ENCODE measurements around the gene MUTYH.

DNA sequence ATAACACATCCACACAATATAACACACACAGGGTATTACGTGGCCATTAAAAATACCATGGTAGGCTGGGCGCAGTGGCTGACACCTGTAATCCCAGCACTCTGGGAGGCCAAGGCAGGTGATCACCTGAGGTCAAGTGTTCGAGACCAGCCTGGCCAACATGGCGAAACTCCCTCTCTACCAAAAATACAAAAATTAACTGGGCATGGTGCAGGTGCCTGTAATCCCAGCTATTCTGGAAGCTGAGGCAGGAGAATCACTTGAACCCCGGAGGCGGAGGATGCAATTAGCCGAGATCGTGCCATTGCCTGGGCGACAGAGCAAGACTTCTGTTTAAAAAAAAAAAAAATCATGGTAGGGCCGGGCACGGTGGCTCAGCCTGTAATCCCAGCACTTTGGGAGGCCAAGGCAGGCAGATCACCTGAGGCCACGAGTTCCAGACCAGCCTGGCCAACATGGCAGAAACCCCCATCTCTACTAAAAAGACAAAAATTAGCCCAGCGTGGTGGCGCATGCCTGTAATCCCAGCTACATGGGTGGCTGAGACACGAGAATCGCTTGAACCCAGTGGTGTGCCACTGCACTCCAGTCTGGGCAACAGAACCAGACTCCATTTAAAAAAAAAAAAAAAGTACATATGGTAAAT lies 37.6 kb downstream of the MUTYH start:
- TF ChIP-seq, protein P1, sequence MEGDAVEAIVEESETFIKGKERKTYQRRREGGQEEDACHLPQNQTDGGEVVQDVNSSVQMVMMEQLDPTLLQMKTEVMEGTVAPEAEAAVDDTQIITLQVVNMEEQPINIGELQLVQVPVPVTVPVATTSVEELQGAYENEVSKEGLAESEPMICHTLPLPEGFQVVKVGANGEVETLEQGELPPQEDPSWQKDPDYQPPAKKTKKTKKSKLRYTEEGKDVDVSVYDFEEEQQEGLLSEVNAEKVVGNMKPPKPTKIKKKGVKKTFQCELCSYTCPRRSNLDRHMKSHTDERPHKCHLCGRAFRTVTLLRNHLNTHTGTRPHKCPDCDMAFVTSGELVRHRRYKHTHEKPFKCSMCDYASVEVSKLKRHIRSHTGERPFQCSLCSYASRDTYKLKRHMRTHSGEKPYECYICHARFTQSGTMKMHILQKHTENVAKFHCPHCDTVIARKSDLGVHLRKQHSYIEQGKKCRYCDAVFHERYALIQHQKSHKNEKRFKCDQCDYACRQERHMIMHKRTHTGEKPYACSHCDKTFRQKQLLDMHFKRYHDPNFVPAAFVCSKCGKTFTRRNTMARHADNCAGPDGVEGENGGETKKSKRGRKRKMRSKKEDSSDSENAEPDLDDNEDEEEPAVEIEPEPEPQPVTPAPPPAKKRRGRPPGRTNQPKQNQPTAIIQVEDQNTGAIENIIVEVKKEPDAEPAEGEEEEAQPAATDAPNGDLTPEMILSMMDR (IDR thresholded peaks at IDR 0.05) = no peak
- no peak for TF ChIP-seq POLR2A (IDR thresholded peaks at IDR 0.05)

All from upper lobe of left lung (tissue), 4 donors.